GM19025 (cell line): ENCODE measurements around the gene MICAL3.

ENCODE experiments used
- ATAC-seq: cut with Tn5 transposase; IDR thresholded peaks from one replicate; pipeline ENCODE4 v1.9.1; 2021; ENCODE audit warnings: mild to moderate bottlenecking, low read depth, moderate library complexity; ENCODE audit not compliant: unreplicated experiment

Gene MICAL3

GRCh38 chr22:17974703-17975372, 49.5 kb downstream of the MICAL3 start:
- ATAC-seq, result no peak

- no peak for ATAC-seq
Observed at GRCh38 chr22:17974087-17974486, 50.3 kb downstream of the MICAL3 start.

- no peak for ATAC-seq
Observed at GRCh38 chr22:17973217-17973616, 51.1 kb downstream of the MICAL3 start.

GRCh38 chr22:17972385-17973191, 51.8 kb downstream of the MICAL3 start:
- ATAC-seq, result no peak

GRCh38 chr22:17971711-17972110, 52.6 kb downstream of the MICAL3 start:
- no peak for ATAC-seq

GRCh38 chr22:17970201-17970708, 54.1 kb downstream of the MICAL3 start:
- ATAC-seq, result no peak

GRCh38 chr22:17969701-17970113, 54.7 kb downstream of the MICAL3 start:
- ATAC-seq, result no peak

- ATAC-seq, result no peak
Observed at GRCh38 chr22:17968126-17968525, 56.2 kb downstream of the MICAL3 start.

- no peak for ATAC-seq
Observed at GRCh38 chr22:17966403-17966717, 58.0 kb downstream of the MICAL3 start.

- no peak for ATAC-seq
Observed at GRCh38 chr22:17965538-17966402, 58.6 kb downstream of the MICAL3 start.

GRCh38 chr22:17964643-17965042, 59.7 kb downstream of the MICAL3 start:
- ATAC-seq, result peak; percentile 75

- ATAC-seq, result peak; percentile 13
Observed at GRCh38 chr22:17964156-17964555, 60.2 kb downstream of the MICAL3 start.

GRCh38 chr22:17963015-17963414, 61.3 kb downstream of the MICAL3 start:
- ATAC-seq, result no peak

- no peak for ATAC-seq
Observed at GRCh38 chr22:17962168-17962567, 62.2 kb downstream of the MICAL3 start.

- no peak for ATAC-seq
Observed at GRCh38 chr22:17961446-17961729, 63.0 kb downstream of the MICAL3 start.

- ATAC-seq, result no peak
Observed at GRCh38 chr22:17960695-17961445, 63.5 kb downstream of the MICAL3 start.

GRCh38 chr22:17960011-17960410, 64.3 kb downstream of the MICAL3 start:
- ATAC-seq, result no peak

- ATAC-seq, result no peak
Observed at GRCh38 chr22:17958166-17958565, 66.2 kb downstream of the MICAL3 start.

- no peak for ATAC-seq
Observed at GRCh38 chr22:17957693-17958092, 66.7 kb downstream of the MICAL3 start.

- no peak for ATAC-seq
Observed at GRCh38 chr22:17957204-17957603, 67.2 kb downstream of the MICAL3 start.
